Left forelimb (tissue), 1 donor: Measurements from ENCODE around the gene UBE3B.

Experiments used
- DNase-seq: peaks from one replicate; pipeline ENCODE4 v3.0.0-alpha.2; 2018; ENCODE audit warnings: low spot score

The UBE3B gene

GRCh38 chr12:109553906-109554500 is 76.6 kb downstream of the UBE3B start:
- no peak for DNase-seq

- DNase-seq: no peak
Observed at GRCh38 chr12:109554761-109555160, 77.3 kb downstream of the UBE3B start.

GRCh38 chr12:109555431-109556315 is 78.2 kb downstream of the UBE3B start:
- DNase-seq: no peak

- no peak for DNase-seq
Observed at GRCh38 chr12:109557200-109557599, 79.8 kb downstream of the UBE3B start.

GRCh38 chr12:109557805-109558204 is 80.4 kb downstream of the UBE3B start:
- no peak for DNase-seq

GRCh38 chr12:109558374-109559199 is 81.2 kb downstream of the UBE3B start:
- DNase-seq: no peak

GRCh38 chr12:109559200-109559505 is 81.7 kb downstream of the UBE3B start:
- DNase-seq: no peak

GRCh38 chr12:109559601-109560000 is 82.2 kb downstream of the UBE3B start:
- DNase-seq: no peak

GRCh38 chr12:109560867-109561710 is 83.7 kb downstream of the UBE3B start:
- DNase-seq: no peak

GRCh38 chr12:109561711-109562030 is 84.2 kb downstream of the UBE3B start:
- no peak for DNase-seq

- DNase-seq: no peak
Observed at GRCh38 chr12:109562871-109563270, 85.4 kb downstream of the UBE3B start.

GRCh38 chr12:109563291-109564284 is 86.2 kb downstream of the UBE3B start:
- no peak for DNase-seq

- no peak for DNase-seq
Observed at GRCh38 chr12:109566424-109566823, 89.0 kb downstream of the UBE3B start.

- DNase-seq: no peak
Observed at GRCh38 chr12:109567296-109567695, 89.9 kb downstream of the UBE3B start.

- DNase-seq: no peak
Observed at GRCh38 chr12:109567967-109568366, 90.5 kb downstream of the UBE3B start.

GRCh38 chr12:109568486-109568885 is 91.1 kb downstream of the UBE3B start:
- DNase-seq: no peak

- DNase-seq: no peak
Observed at GRCh38 chr12:109571773-109572505, 94.5 kb downstream of the UBE3B start.

GRCh38 chr12:109572506-109572845 is 95.0 kb downstream of the UBE3B start:
- DNase-seq: no peak

- DNase-seq: peak; percentile 97
Observed at GRCh38 chr12:109573029-109573913, 95.8 kb downstream of the UBE3B start, which contains the start of the genes MMAB and MVK. TSS of gene MMAB (minus strand) at chr12:109573504. CDS start at chr12:109573480, 24 bp downstream. TSS of gene MVK (plus strand) at chr12:109573794. CDS start at chr12:109574823, 1,029 bp downstream.
